Neural cell (in vitro differentiated cells): ENCODE data around the gene LRRC57. TPM values are rescaled to one million over a fixed set of nuclear protein-coding genes. Genes with fewer than 3 reads are reported as not detected.

ENCODE experiments used
- H2AFZ ChIP-seq: fragments of 200-600, 300-800 bp; sonication (generic), shearing (Covaris generic); 2 replicates; pipeline ENCODE4 v1.6.0; 2014; ENCODE audit warnings: low read depth, mild to moderate bottlenecking, antibody characterized with exemption, low read length, moderate library complexity
- H3F3A ChIP-seq: fragments of 200-600 bp; shearing (Covaris generic); 2 replicates; pipeline ENCODE4 v1.6.1; 2016; ENCODE audit warnings: mild to moderate bottlenecking, moderate library complexity, mixed read lengths, antibody characterized with exemption, low read length; ENCODE audit not compliant: insufficient read depth, poor library complexity, severe bottlenecking
- H3K27ac ChIP-seq: fragments of 200-600, 300-800 bp; sonication (generic), shearing (Covaris generic); 2 replicates; pipeline ENCODE4 v1.5.1; 2014; ENCODE audit warnings: mild to moderate bottlenecking, low read length, moderate library complexity
- H3K27me3 ChIP-seq: fragments of 300-800, 200-600 bp; sonication (generic), shearing (Covaris generic); 2 replicates; pipeline ENCODE4 v1.6.0; 2014; ENCODE audit warnings: mild to moderate bottlenecking, low read depth, low read length, moderate library complexity; ENCODE audit not compliant: insufficient read depth
- H3K36me3 ChIP-seq: fragments of 300-800, 200-600 bp; sonication (generic), shearing (Covaris generic); 2 replicates; pipeline ENCODE4 v1.5.1; 2014; ENCODE audit warnings: mild to moderate bottlenecking, antibody characterized with exemption, low read length, moderate library complexity; ENCODE audit not compliant: insufficient read depth
- H3K4me2 ChIP-seq: fragments of 300-800, 200-600 bp; sonication (generic), shearing (Covaris generic); 2 replicates; pipeline ENCODE4 v1.6.0; 2014; ENCODE audit warnings: mild to moderate bottlenecking, low read length
- H3K4me3 ChIP-seq: fragments of 300-800, 200-600 bp; sonication (generic), shearing (Covaris generic); 2 replicates; pipeline ENCODE4 v1.5.1; 2014; ENCODE audit warnings: mild to moderate bottlenecking, low read length, moderate library complexity
- H3K79me2 ChIP-seq: fragments of 200-600 bp; shearing (Covaris generic); replicated peaks from 2 replicates; pipeline ENCODE4 v1.6.0; 2014; ENCODE audit warnings: mild to moderate bottlenecking, low read length, moderate library complexity; ENCODE audit not compliant: insufficient read depth
- H3K9ac ChIP-seq: fragments of 300-800, 200-600 bp; sonication (generic), shearing (Covaris generic); 2 replicates; pipeline ENCODE4 v1.6.1; 2016; ENCODE audit warnings: mild to moderate bottlenecking, low read length, mixed read lengths
- H3K9me2 ChIP-seq: fragments of 200-600 bp; shearing (Covaris generic); 2 replicates; pipeline ENCODE4 v1.6.1; 2016; ENCODE audit warnings: mild to moderate bottlenecking, low read length, mixed read lengths; ENCODE audit not compliant: insufficient read depth
- H3K9me3 ChIP-seq: fragments of 200-600, 300-800 bp; sonication (generic), shearing (Covaris generic); 2 replicates; pipeline ENCODE4 v1.6.1; 2016; ENCODE audit warnings: mild to moderate bottlenecking, mixed run types, low read length, moderate library complexity, mixed read lengths
- H4K20me1 ChIP-seq: fragments of 200-600 bp; shearing (Covaris generic); 2 replicates; pipeline ENCODE4 v1.6.1; 2016; ENCODE audit warnings: mild to moderate bottlenecking, mixed run types; ENCODE audit not compliant: insufficient read depth
- CTCF ChIP-seq: fragments of 450-650 bp; IDR thresholded peaks from 2 replicates; pipeline ENCODE4 v1.5.1; 2014; ENCODE audit warnings: antibody characterized with exemption, mild to moderate bottlenecking, moderate library complexity; ENCODE audit not compliant: poor library complexity, severe bottlenecking
- EP300 ChIP-seq: fragments of 450-650 bp; conservative IDR thresholded peaks from 2 replicates; pipeline ENCODE4 v1.6.1; 2014; ENCODE audit warnings: antibody characterized with exemption, mild to moderate bottlenecking, moderate library complexity; ENCODE audit not compliant: poor library complexity, severe bottlenecking
- EZH2 ChIP-seq: fragments of 200-600, 300-800 bp; shearing (Covaris generic), sonication (generic); IDR thresholded peaks from 2 replicates; pipeline ENCODE4 v1.6.1; 2014; ENCODE audit warnings: antibody characterized with exemption, low read length, borderline replicate concordance, mild to moderate bottlenecking; ENCODE audit not compliant: insufficient read depth, poor library complexity, severe bottlenecking
- MXI1 ChIP-seq: fragments of 450-650 bp; conservative IDR thresholded peaks from 2 replicates; pipeline ENCODE4 v1.6.1; 2014; ENCODE audit warnings: antibody characterized with exemption, mild to moderate bottlenecking; ENCODE audit not compliant: poor library complexity, severe bottlenecking
- POLR2AphosphoS5 ChIP-seq: IDR thresholded peaks from 2 replicates; pipeline ENCODE4 v1.6.1; 2012
- RAD21 ChIP-seq: fragments of 450-650 bp; conservative IDR thresholded peaks from 2 replicates; pipeline ENCODE4 v1.6.1; 2014; ENCODE audit warnings: antibody characterized with exemption, mild to moderate bottlenecking, moderate library complexity
- REST ChIP-seq: IDR thresholded peaks from 2 replicates; pipeline ENCODE4 v1.6.1; 2012; ENCODE audit warnings: borderline replicate concordance
- SMC3 ChIP-seq: fragments of 450-650 bp; conservative IDR thresholded peaks from 2 replicates; pipeline ENCODE4 v1.6.1; 2014; ENCODE audit warnings: antibody characterized with exemption, mild to moderate bottlenecking, moderate library complexity; ENCODE audit not compliant: poor library complexity
- TAF1 ChIP-seq: IDR thresholded peaks from 2 replicates; pipeline ENCODE4 v1.6.1; 2012; ENCODE audit warnings: low read depth
- polyA plus RNA-seq: library from polyadenylated mRNA; depleted of rRNA; stranded (reverse); fragments of >200 nt; gene quantifications from 2 replicates; pipeline ENCODE4 v1.2.3, GENCODE V29; 2014

Gene LRRC57
- polyA plus RNA-seq, 1 donor from 2014 or later = 8.4 TPM

GRCh38 chr15:42493679-42494078 lies 54.9 kb downstream of the LRRC57 start (continued):
- no peak for TF ChIP-seq SMC3
- no peak for TF ChIP-seq EZH2

GRCh38 chr15:42491539-42492225 lies 56.9 kb downstream of the LRRC57 start:
- peak overlapping the region; percentile 80 for H3K27ac ChIP-seq
- peaks cover 5% of the 10 kb centered on the region for H3F3A ChIP-seq
- peak overlapping the region; percentile 87 for H3K9ac ChIP-seq
- peaks cover 31% of the 10 kb centered on the region for H3K79me2 ChIP-seq
- no peaks in the 10 kb centered on the region for H3K9me2 ChIP-seq
- no peak for TF ChIP-seq REST
- no peak for TF ChIP-seq RAD21
- TF ChIP-seq POLR2AphosphoS5 = no peak
- TF ChIP-seq CTCF = no peak
- TF ChIP-seq EZH2 = no peak
- no peak for TF ChIP-seq SMC3
- no peak for TF ChIP-seq MXI1
- no peak for TF ChIP-seq TAF1
- TF ChIP-seq EP300 = no peak
- peak overlapping the region; percentile 80 for H3K4me2 ChIP-seq
- no peaks in the 10 kb centered on the region for H3K27me3 ChIP-seq
- no peaks in the 10 kb centered on the region for H4K20me1 ChIP-seq
- H3K4me3 ChIP-seq = peak overlapping the region; percentile 95
- H3K36me3 ChIP-seq = no peaks in the 10 kb centered on the region
- peak overlapping the region; percentile 100 for H2AFZ ChIP-seq
- H3K9me3 ChIP-seq = no peaks in the 10 kb centered on the region

GRCh38 chr15:42490671-42491538 lies 57.7 kb downstream of the LRRC57 start, which contains the start of gene ZNF106:
TSS of gene ZNF106 (minus strand) at chr15:42491141. CDS start at chr15:42472289, 18,852 bp downstream.
- peak within 1 kb of the TSS; percentile 87 for H3K9ac ChIP-seq
- peaks cover 25% of the 10 kb centered on the region for H3K79me2 ChIP-seq
- peaks cover 5% of the 10 kb centered on the region for H3F3A ChIP-seq
- H3K9me3 ChIP-seq = no peaks in the 10 kb centered on the region
- no peaks in the 10 kb centered on the region for H4K20me1 ChIP-seq
- peak within 1 kb of the TSS; percentile 100 for H2AFZ ChIP-seq
- H3K4me2 ChIP-seq = peak within 1 kb of the TSS; percentile 99
- peak within 1 kb of the TSS; percentile 80 for H3K27ac ChIP-seq
- H3K4me3 ChIP-seq = peak within 1 kb of the TSS; percentile 95
- H3K9me2 ChIP-seq = no peaks in the 10 kb centered on the region
- TF ChIP-seq POLR2AphosphoS5 = peak; percentile 85
- peak; percentile 61 for TF ChIP-seq REST
- TF ChIP-seq TAF1 = peak; percentile 85
- peak; percentile 75 for TF ChIP-seq EP300
- TF ChIP-seq SMC3 = no peak
- TF ChIP-seq MXI1 = peak; percentile 47
- TF ChIP-seq EZH2 = no peak
- peak; percentile 35 for TF ChIP-seq CTCF
- H3K36me3 ChIP-seq = no peaks in the 10 kb centered on the region
- H3K27me3 ChIP-seq = no peaks in the 10 kb centered on the region
